Smooth muscle cell (in vitro differentiated cells): ENCODE data around the gene USP6. TPM values are rescaled to one million over a fixed set of nuclear protein-coding genes. Genes with fewer than 3 reads are reported as not detected.
"Not testable (repeated sequence)": the region's sequence is repeated elsewhere in the genome, so short reads cannot be mapped to it uniquely, and the experiment has no call there.

ENCODE experiments used
- DNase-seq: peaks from one replicate; lab custom pipeline; 2025; ENCODE audit not compliant: unreplicated experiment; lab: John Stamatoyannopoulos, UW
- H2AFZ ChIP-seq: fragments of 200-600 bp; sonication (generic); 2 replicates; pipeline ENCODE4 v1.6.0; 2016; ENCODE audit warnings: antibody characterized with exemption, low read depth, mild to moderate bottlenecking
- H3F3A ChIP-seq: fragments of 200-600 bp; sonication (generic); 2 replicates; pipeline ENCODE4 v1.6.0; 2017; ENCODE audit warnings: antibody characterized with exemption, low read depth
- H3K27ac ChIP-seq: fragments of 200-600 bp; sonication (generic); 2 replicates; pipeline ENCODE4 v1.5.1; 2016; ENCODE audit warnings: low read depth, mild to moderate bottlenecking
- H3K27me3 ChIP-seq: fragments of 200-600 bp; sonication (generic); 2 replicates; pipeline ENCODE4 v1.6.1; 2016; ENCODE audit warnings: low read depth, mild to moderate bottlenecking
- H3K36me3 ChIP-seq: fragments of 200-600 bp; sonication (generic); 2 replicates; pipeline ENCODE4 v1.5.1; 2016; ENCODE audit warnings: low read depth
- H3K4me1 ChIP-seq: fragments of 200-600 bp; sonication (generic); 2 replicates; pipeline ENCODE4 v1.5.1; 2016; ENCODE audit warnings: low read depth
- H3K4me2 ChIP-seq: fragments of 200-600 bp; sonication (generic); 2 replicates; pipeline ENCODE4 v1.6.0; 2016; ENCODE audit warnings: mild to moderate bottlenecking
- H3K4me3 ChIP-seq: fragments of 200-600 bp; sonication (generic); 2 replicates; pipeline ENCODE4 v1.5.1; 2016; ENCODE audit warnings: mild to moderate bottlenecking
- H3K79me2 ChIP-seq: fragments of 200-600 bp; sonication (generic); 2 replicates; pipeline ENCODE4 v1.6.0; 2016; ENCODE audit warnings: low read depth, mild to moderate bottlenecking
- H3K9ac ChIP-seq: fragments of 200-600 bp; sonication (generic); 2 replicates; pipeline ENCODE4 v1.6.0; 2016; ENCODE audit warnings: low read depth
- H3K9me3 ChIP-seq: fragments of 200-600 bp; sonication (generic); replicated peaks from 2 replicates; pipeline ENCODE4 v1.5.1; 2016; ENCODE audit warnings: low read depth
- H4K20me1 ChIP-seq: fragments of 200-600 bp; sonication (generic); 2 replicates; pipeline ENCODE4 v1.6.0; 2016; ENCODE audit warnings: low read depth
- WGBS: methylation state at CpG from one replicate; pipeline ENCODE4 v1.1.7; 2016; ENCODE audit warnings: low lambda C conversion rate; 5-methylcytosine and 5-hydroxymethylcytosine counted together
- polyA plus RNA-seq: library from polyadenylated mRNA; unstranded; fragments of >200 nt; fragmentation: Nextera tagmentation; extraction: Ambion mirVana; gene quantifications from 2 replicates; pipeline ENCODE4 v1.2.1, GENCODE V29; 2016
- total RNA-seq: library from RNA; depleted of rRNA; stranded (reverse); fragments of >200 nt; gene quantifications from 2 replicates; pipeline ENCODE4 v1.2.3, GENCODE V29; 2014
- TF ChIP-seq, protein P1 (sequence below): fragments of 200-600 bp; sonication (generic); IDR thresholded peaks from 2 replicates; pipeline ENCODE4 v1.5.1; 2017; ENCODE audit warnings: borderline replicate concordance, mild to moderate bottlenecking, antibody characterized with exemption; ENCODE audit not compliant: insufficient read depth, poor library complexity, severe bottlenecking

The USP6 gene
- total and polyA plus RNA-seq, 2 experiments from 2014 or later: 0.09 TPM; not detected in 1

DNA sequence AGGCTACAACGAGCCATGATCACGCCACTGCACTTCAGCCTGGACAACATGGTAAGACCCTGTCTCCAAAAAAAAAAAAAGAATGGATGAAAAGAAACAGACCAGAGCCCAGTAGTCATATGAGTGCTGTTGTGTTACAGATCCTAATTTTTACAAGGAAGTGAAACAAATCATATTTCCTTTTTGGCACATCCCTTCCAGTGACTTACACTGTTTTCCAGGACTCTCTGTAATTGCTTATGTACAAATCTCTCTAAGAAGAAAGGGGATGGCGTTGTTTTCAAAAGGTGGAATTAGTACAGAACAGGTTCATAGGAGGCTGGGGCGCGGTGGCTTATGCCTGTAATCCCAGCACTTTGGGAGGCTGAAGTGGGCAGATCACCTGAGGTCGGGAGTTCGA lies 95.6 kb downstream of the USP6 start:
- Histone ChIP-seq H3K9me3 (no peaks in the 10 kb centered on the region), H3K4me1 (no peaks in the 10 kb centered on the region), H3K9ac (no peak overlapping the region), H2AFZ (no peak overlapping the region), H3K4me2 (no peak overlapping the region), H3K36me3 (no peaks in the 10 kb centered on the region), H4K20me1 (no peaks in the 10 kb centered on the region), H3K79me2 (no peaks in the 10 kb centered on the region), H3K27ac (no peak overlapping the region), H3F3A (no peaks in the 10 kb centered on the region), H3K4me3 (no peak overlapping the region), H3K27me3 (no peaks in the 10 kb centered on the region)
- no peak for DNase-seq
- TF ChIP-seq, protein P1, sequence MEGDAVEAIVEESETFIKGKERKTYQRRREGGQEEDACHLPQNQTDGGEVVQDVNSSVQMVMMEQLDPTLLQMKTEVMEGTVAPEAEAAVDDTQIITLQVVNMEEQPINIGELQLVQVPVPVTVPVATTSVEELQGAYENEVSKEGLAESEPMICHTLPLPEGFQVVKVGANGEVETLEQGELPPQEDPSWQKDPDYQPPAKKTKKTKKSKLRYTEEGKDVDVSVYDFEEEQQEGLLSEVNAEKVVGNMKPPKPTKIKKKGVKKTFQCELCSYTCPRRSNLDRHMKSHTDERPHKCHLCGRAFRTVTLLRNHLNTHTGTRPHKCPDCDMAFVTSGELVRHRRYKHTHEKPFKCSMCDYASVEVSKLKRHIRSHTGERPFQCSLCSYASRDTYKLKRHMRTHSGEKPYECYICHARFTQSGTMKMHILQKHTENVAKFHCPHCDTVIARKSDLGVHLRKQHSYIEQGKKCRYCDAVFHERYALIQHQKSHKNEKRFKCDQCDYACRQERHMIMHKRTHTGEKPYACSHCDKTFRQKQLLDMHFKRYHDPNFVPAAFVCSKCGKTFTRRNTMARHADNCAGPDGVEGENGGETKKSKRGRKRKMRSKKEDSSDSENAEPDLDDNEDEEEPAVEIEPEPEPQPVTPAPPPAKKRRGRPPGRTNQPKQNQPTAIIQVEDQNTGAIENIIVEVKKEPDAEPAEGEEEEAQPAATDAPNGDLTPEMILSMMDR: no peak
- WGBS: 92% methylated on average over 7 of the region's 7 CpGs

DNA sequence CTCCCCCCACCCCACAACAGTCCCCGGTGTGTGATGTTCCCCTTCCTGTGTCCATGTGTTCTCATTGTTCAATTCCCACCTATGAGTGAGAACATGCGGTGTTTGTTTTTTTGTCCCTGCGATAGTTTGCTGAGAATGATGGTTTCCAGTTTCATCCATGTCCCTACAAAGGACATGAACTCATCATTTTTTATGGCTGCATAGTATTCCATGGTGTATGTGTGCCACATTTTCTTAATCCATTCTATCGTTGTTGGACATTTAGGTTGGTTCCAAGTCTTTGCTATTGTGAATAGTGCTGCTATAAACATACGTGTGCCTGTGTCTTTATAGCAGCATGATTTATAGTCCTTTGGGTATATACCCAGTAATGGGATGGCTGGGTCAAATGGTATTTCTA lies 101.7 kb downstream of the USP6 start:
- not testable (repeated sequence) for H3K9me3 ChIP-seq, H4K20me1 ChIP-seq, H3K4me3 ChIP-seq, H3K27ac ChIP-seq, H3F3A ChIP-seq, H2AFZ ChIP-seq, DNase-seq, H3K4me1 ChIP-seq, H3K9ac ChIP-seq, H3K79me2 ChIP-seq, H3K36me3 ChIP-seq, H3K27me3 ChIP-seq, H3K4me2 ChIP-seq
- WGBS: 99% methylated on average over 3 of the region's 5 CpGs

DNA sequence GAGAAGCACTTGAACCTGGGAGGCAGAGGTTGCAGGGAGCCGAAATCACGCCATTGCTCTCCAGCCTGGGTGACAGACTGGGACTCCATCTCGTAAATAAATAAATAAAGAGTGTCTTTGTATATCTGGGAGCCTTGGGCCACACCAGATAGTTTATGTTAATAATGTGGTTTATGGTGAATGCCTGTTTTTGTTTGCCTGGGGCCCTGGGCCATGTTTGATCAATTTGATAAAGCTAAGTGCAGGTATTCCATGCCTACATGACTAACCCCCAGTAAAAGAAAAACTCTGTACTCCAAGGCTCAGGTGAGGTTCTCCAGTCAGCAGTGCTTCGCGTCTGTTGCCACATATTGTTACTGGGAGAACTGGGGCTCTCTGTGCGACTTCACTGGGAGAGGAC lies 103.7 kb downstream of the USP6 start:
- DNase-seq: no peak
- Histone ChIP-seq H3K36me3 (no peaks in the 10 kb centered on the region), H3K79me2 (no peaks in the 10 kb centered on the region), H3K4me1 (no peaks in the 10 kb centered on the region), H3K4me2 (no peak overlapping the region), H3K27me3 (no peaks in the 10 kb centered on the region), H2AFZ (no peak overlapping the region), H3K9ac (no peak overlapping the region), H3K9me3 (no peaks in the 10 kb centered on the region), H3K4me3 (no peak overlapping the region), H4K20me1 (no peaks in the 10 kb centered on the region), H3K27ac (no peak overlapping the region), H3F3A (no peaks in the 10 kb centered on the region)
- TF ChIP-seq, protein P1: no peak
- WGBS: 69% methylated on average over 6 of the region's 6 CpGs

DNA sequence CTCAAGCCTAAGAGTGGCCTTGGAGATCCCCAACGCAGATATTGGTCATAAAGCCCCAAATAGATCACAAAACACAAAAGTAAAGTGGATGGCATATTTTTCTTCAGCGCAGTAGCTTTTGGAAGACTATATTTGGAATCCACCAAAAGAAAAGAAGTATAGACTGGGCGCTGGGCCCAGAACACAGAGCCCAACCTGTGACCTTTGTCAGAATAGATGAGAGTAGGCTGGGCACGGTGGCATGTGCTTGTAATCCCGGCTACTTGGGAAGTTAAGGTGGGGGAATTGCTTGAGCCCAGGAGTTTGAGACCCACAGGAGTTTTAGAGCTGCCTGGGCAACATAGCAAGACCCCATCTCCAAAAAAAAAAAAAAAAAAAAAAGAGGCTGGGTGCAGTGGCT lies 104.2 kb downstream of the USP6 start:
- Histone ChIP-seq H3K9me3 (no peaks in the 10 kb centered on the region), H3F3A (no peaks in the 10 kb centered on the region), H3K4me2 (no peak overlapping the region), H3K36me3 (no peaks in the 10 kb centered on the region), H3K4me3 (no peak overlapping the region), H3K27ac (no peak overlapping the region), H3K9ac (no peak overlapping the region), H3K27me3 (no peaks in the 10 kb centered on the region), H2AFZ (no peak overlapping the region), H3K4me1 (no peaks in the 10 kb centered on the region), H3K79me2 (no peaks in the 10 kb centered on the region), H4K20me1 (no peaks in the 10 kb centered on the region)
- WGBS: 89% methylated on average over 5 of the region's 5 CpGs
- TF ChIP-seq, protein P1: no peak
- no peak for DNase-seq

DNA sequence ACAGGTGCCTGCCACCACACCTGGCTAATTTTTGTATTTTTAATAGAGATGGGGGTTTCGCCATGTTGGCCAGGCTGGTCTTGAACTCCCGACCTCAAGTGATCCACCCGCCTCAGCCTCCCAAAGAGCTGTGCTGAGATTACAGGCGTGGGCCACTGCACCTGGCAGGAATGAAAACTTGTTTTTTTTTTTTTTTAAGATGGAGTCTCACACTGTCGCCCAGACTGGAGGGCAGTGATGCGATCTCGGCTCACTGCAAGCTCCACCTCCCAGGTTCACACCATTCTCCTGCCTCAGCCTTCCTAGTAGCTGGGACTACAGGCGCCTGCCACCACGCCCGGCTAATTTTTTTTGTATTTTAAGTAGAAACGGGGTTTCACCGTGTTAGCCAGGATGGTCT lies 106.1 kb downstream of the USP6 start:
- not testable (repeated sequence) for H3K9me3 ChIP-seq, H4K20me1 ChIP-seq, DNase-seq, H2AFZ ChIP-seq, H3K4me1 ChIP-seq, H3F3A ChIP-seq, H3K4me3 ChIP-seq, H3K79me2 ChIP-seq, H3K27ac ChIP-seq, H3K36me3 ChIP-seq, H3K27me3 ChIP-seq, H3K9ac ChIP-seq, H3K4me2 ChIP-seq
- WGBS: 96% methylated on average over 12 of the region's 12 CpGs
